Activated CD8-positive, alpha-beta T cell treated with anti-CD3 and anti-CD28 coated beads for 36 hours (primary cell): ENCODE results near the gene ELOVL6. TPM values are rescaled to one million over a fixed set of nuclear protein-coding genes. Genes with fewer than 3 reads are reported as not detected.
A peak's percentile ranks its signal among the peaks of the same experiment; 100 is the strongest.

Experiments used
- ATAC-seq: fragments of 200-7000 bp; cut with Tn5 transposase; one replicate; pipeline ENCODE4 v1.10.0; 2021; ENCODE audit warnings: mild to moderate bottlenecking, moderate library complexity
- CTCF ChIA-PET: fragments of 350-600 bp; sonication (Branson Sonifier 250); formaldehyde crosslinking; loops from one replicate; lab custom pipeline; 2021; ENCODE audit warnings: antibody characterized with exemption; lab: Charles Lee
- POLR2A ChIA-PET: fragments of 350-600 bp; sonication (Branson Sonifier 250); formaldehyde crosslinking; loops from one replicate; lab custom pipeline; 2021; ENCODE audit warnings: antibody characterized with exemption; lab: Charles Lee
- DNase-seq: peaks from one replicate; pipeline ENCODE4 v3.0.0-alpha.2; 2020
- H3K27ac Mint-ChIP-seq: one replicate; pipeline ENCODE4 v1.8.0; 2021; ENCODE audit warnings: mild to moderate bottlenecking, mixed read lengths
- H3K27me3 Mint-ChIP-seq: one replicate; pipeline ENCODE4 v1.8.0; 2021; ENCODE audit warnings: mixed read lengths
- H3K36me3 Mint-ChIP-seq: one replicate; pipeline ENCODE4 v1.8.0; 2021; ENCODE audit warnings: low read depth, mixed read lengths
- H3K4me1 Mint-ChIP-seq: one replicate; pipeline ENCODE4 v1.8.0; 2021; ENCODE audit warnings: low read depth, mixed read lengths
- H3K4me3 Mint-ChIP-seq: one replicate; pipeline ENCODE4 v1.8.0; 2021; ENCODE audit warnings: mild to moderate bottlenecking, moderate library complexity, mixed read lengths
- H3K9me3 Mint-ChIP-seq: one replicate; pipeline ENCODE4 v1.8.0; 2021; ENCODE audit warnings: mixed read lengths
- intact Hi-C: fragments of 100-400 bp; cut with micrococcal nuclease; formaldehyde crosslinking; loops from one replicate; pipeline ENCODE4 v1.10.0; 2022
- total RNA-seq, 2 experiments: library from RNA; stranded (reverse); gene quantifications; one replicate each; pipeline ENCODE4 v1.2.3, GENCODE V29; 2021
- TF ChIP-seq, protein P1 (sequence below): fragments of 200-600 bp; IDR thresholded peaks from one replicate; pipeline ENCODE4 v1.8.0; 2022; ENCODE audit warnings: antibody characterized with exemption, mild to moderate bottlenecking

The ELOVL6 gene, protein sequence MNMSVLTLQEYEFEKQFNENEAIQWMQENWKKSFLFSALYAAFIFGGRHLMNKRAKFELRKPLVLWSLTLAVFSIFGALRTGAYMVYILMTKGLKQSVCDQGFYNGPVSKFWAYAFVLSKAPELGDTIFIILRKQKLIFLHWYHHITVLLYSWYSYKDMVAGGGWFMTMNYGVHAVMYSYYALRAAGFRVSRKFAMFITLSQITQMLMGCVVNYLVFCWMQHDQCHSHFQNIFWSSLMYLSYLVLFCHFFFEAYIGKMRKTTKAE
- total RNA-seq, result 1 to 10 TPM; 4.7 to 7.7 TPM

DNA sequence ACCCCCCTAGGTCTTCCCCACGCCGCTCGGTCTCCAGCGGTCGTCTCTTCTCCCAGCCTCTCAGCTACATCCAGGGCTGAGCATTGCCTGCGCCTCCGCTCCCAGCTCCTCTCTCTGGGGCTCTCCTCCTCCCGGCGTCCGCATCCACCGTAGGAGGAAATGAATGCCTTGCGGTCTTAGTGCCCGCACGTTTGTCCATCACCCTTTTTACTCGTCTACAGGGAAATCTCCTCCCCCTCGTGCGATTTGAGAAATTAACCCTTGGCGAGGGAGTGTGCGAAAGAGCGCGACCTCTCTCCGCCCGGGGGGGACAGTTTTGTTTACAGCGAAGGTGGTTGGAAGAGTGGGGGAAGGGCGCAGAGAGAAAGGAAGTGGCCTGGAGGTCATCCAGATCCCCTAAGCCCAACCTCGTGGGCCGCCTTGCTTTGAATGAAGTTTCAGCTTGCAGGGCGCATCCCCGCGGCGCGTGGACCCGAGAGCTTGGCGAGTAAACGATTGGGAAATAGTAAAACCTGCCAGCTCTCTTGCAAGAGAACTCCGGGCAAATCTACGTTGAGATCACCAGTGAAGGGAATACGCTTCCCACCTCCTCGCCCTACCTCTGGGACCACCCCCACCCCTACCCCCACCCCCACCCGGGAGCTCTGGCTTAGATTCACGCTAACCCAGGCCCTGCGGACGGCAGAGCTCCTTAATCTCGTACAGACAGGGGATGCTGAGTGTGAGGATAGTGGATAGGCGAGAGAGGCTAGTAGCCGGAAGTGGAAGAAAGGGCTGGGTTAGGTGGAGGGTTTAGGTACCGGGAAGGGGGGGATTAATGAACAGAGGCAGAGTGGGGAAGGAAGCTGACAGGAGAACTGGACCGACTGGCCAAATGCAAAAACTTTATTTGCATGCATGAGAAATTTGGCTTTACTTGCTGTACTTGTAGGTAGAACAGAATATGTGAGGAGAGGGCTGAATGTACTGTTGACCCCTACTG is at the start of gene ELOVL6:
Gene ELOVL6, minus strand, starts transcription at position 181 of the 982 bp plus-strand sequence. CDS start 280 bp downstream, outside the sequence.
- TF ChIP-seq, protein P1, sequence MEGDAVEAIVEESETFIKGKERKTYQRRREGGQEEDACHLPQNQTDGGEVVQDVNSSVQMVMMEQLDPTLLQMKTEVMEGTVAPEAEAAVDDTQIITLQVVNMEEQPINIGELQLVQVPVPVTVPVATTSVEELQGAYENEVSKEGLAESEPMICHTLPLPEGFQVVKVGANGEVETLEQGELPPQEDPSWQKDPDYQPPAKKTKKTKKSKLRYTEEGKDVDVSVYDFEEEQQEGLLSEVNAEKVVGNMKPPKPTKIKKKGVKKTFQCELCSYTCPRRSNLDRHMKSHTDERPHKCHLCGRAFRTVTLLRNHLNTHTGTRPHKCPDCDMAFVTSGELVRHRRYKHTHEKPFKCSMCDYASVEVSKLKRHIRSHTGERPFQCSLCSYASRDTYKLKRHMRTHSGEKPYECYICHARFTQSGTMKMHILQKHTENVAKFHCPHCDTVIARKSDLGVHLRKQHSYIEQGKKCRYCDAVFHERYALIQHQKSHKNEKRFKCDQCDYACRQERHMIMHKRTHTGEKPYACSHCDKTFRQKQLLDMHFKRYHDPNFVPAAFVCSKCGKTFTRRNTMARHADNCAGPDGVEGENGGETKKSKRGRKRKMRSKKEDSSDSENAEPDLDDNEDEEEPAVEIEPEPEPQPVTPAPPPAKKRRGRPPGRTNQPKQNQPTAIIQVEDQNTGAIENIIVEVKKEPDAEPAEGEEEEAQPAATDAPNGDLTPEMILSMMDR, result no peak
- Mint-ChIP-seq H3K4me1 (peaks cover 24% of the 10 kb centered on the region), H3K27me3 (no peaks in the 10 kb centered on the region), H3K36me3 (peaks cover 7% of the 10 kb centered on the region), H3K4me3 (peak within 1 kb of the TSS; percentile 88), H3K9me3 (no peaks in the 10 kb centered on the region), H3K27ac (peak within 1 kb of the TSS; percentile 91)
- ATAC-seq (peak; percentile 4), DNase-seq (peak; percentile 68)
- ChIA-PET POLR2A (interaction anchor here (0.7 to 3.9 kb wide), 9 partner anchors 9 to 205 kb away, joined by 3 to 21 read pairs (median 4); no protein-coding TSS in a partner anchor), CTCF (interaction anchor here (0.9 to 1.0 kb wide), 4 partner anchors 16 to 311 kb away, joined by 3 to 4 read pairs (median 3); no protein-coding TSS in a partner anchor)
- intact Hi-C loops, result no loop called here

DNA sequence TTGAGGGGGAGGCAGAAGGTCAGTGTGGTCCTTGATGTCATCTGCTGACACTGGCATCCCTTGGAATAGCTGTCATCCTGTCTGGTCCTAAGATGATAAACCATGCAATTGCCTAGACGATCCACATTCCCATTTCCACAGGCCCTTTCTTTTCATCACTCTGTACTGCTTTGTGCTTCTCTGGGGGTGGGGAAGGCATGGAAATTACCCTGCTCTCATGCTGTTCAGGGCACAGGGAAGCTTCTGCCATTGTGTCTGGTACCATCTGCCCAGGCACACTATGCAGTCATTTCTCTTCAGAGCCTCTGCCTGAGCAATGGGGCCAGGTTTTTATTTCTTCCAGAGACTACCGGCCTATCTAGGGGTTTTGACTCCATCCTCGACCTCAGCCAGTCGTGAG is 49.7 kb upstream of the ELOVL6 start:
- TF ChIP-seq, protein P1, result no peak
- H3K27ac Mint-ChIP-seq, result no peak overlapping the region
- no peak for DNase-seq
- H3K36me3 Mint-ChIP-seq, result no peaks in the 10 kb centered on the region
- no peaks in the 10 kb centered on the region for H3K9me3 Mint-ChIP-seq
- H3K4me1 Mint-ChIP-seq, result no peaks in the 10 kb centered on the region
- H3K27me3 Mint-ChIP-seq, result peaks cover 8% of the 10 kb centered on the region
- no peak for ATAC-seq
- POLR2A ChIA-PET, result interaction anchor here (0.6 kb wide), 1 partner anchor 105 kb away, joined by 3 read pairs; no protein-coding TSS in a partner anchor
- H3K4me3 Mint-ChIP-seq, result no peak overlapping the region
- CTCF ChIA-PET, result no interaction called here
- intact Hi-C loops, result no loop called here

DNA sequence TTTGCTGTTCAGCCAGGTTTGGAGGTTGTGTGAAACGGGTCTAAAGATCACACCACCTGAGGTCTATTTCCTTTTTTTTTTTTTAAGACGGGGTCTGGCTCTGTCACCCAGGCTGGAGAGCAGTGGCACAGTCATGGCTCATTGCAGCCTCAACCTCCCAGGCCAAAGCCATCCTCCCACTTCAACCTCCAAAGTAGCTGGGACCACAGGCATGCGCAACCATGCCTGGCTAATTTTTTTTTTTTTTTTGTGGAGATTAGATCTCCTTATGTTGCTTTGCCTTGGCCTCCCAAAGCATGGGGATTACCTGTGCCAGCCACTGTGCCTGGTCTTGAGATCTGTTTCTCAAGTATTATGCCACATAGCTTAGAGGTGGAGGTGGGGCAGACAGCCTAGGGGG is 49.2 kb upstream of the ELOVL6 start:
- no peaks in the 10 kb centered on the region for H3K9me3 Mint-ChIP-seq
- ChIA-PET POLR2A (interaction anchor here (0.6 kb wide), 1 partner anchor 105 kb away, joined by 3 read pairs; no protein-coding TSS in a partner anchor), CTCF (no interaction called here)
- no peaks in the 10 kb centered on the region for H3K36me3 Mint-ChIP-seq
- no peaks in the 10 kb centered on the region for H3K4me1 Mint-ChIP-seq
- H3K27ac Mint-ChIP-seq, result no peak overlapping the region
- DNase-seq (no peak), ATAC-seq (no peak)
- H3K27me3 Mint-ChIP-seq, result peaks cover 8% of the 10 kb centered on the region
- intact Hi-C loops, result no loop called here
- H3K4me3 Mint-ChIP-seq, result no peak overlapping the region
- TF ChIP-seq, protein P1, result no peak

DNA sequence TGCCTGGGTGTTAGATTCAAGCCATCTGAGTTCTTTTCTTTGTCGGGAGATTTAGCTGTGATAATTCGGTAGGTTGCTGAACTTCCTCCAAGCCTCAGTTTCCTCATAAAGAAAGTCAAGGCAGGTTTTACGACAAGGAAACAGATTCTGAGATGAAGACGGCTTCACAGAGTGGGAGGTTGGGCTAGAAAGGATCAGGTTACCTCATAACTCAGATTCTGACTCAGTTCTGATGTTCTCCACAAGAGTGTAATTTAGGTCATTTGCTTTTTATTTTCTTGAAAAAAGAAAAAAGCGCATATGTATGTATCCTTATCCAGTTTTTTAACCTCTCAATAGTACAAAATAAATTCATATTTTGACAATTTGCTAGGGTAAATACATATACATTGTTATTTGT is 47.2 kb upstream of the ELOVL6 start:
- no peaks in the 10 kb centered on the region for H3K36me3 Mint-ChIP-seq
- no peak for DNase-seq
- H3K4me3 Mint-ChIP-seq, result no peak overlapping the region
- no peaks in the 10 kb centered on the region for H3K4me1 Mint-ChIP-seq
- TF ChIP-seq, protein P1, result no peak
- no peak overlapping the region for H3K27ac Mint-ChIP-seq
- ChIA-PET POLR2A (no interaction called here), CTCF (interaction anchor here (1.0 kb wide), 1 partner anchor 260 kb away, joined by 3 read pairs; no protein-coding TSS in a partner anchor)
- no peaks in the 10 kb centered on the region for H3K9me3 Mint-ChIP-seq
- ATAC-seq, result no peak
- H3K27me3 Mint-ChIP-seq, result peaks cover 8% of the 10 kb centered on the region
- intact Hi-C loops, result no loop called here
